Muscle of leg (tissue), 16 donors: ENCODE measurements around the gene CTAG2. TPM values are rescaled to one million over a fixed set of nuclear protein-coding genes. Genes with fewer than 3 reads are reported as not detected.
"Not testable (repeated sequence)": the region's sequence is repeated elsewhere in the genome, so short reads cannot be mapped to it uniquely, and the experiment has no call there.

Experiments used
- DNase-seq: peaks from one replicate; pipeline ENCODE4 v3.0.0; 2013
- H3K27ac ChIP-seq: one replicate; pipeline ENCODE4 v1.5.1; 2013; ENCODE audit warnings: mild to moderate bottlenecking, low read length, control low read depth
- H3K27me3 ChIP-seq: one replicate; pipeline ENCODE4 v1.6.1; 2013; ENCODE audit warnings: low read length; ENCODE audit not compliant: control insufficient read depth, insufficient read depth
- H3K36me3 ChIP-seq: one replicate; pipeline ENCODE4 v1.6.1; 2013; ENCODE audit warnings: low read length; ENCODE audit not compliant: control insufficient read depth, insufficient read depth
- H3K4me1 ChIP-seq: one replicate; pipeline ENCODE4 v1.6.1; 2013; ENCODE audit warnings: low read length; ENCODE audit not compliant: control insufficient read depth, insufficient read depth
- H3K4me3 ChIP-seq: one replicate; pipeline ENCODE4 v1.5.1; 2013; ENCODE audit warnings: low read length, control low read depth
- H3K9me3 ChIP-seq: replicated peaks from 2 replicates; pipeline ENCODE4 v1.6.1; 2013; ENCODE audit warnings: low read depth, low read length; ENCODE audit not compliant: control insufficient read depth
- WGBS: methylation state at CpG from one replicate; pipeline ENCODE4 v1.1.5; 2013; ENCODE audit warnings: missing lambda C conversion rate; ENCODE audit not compliant: insufficient coverage; 5-methylcytosine and 5-hydroxymethylcytosine counted together
- long read RNA-seq, 11 donors: transcript quantifications; one replicate each; lab custom pipeline, GENCODE V29; 2026
- polyA plus RNA-seq, 8 donors: library from polyadenylated mRNA; unstranded; fragments of 120-200 nt; gene quantifications; one replicate each; pipeline versions ENCODE4 v1.2.1 to v1.2.3, GENCODE V29; 2013; ENCODE audit warnings: inconsistent platforms in 1 of 8, low replicate concordance in 1 of 8; ENCODE audit not compliant: insufficient read length in 8 of 8, insufficient read depth in 1 of 8
- total RNA-seq: library from RNA; stranded (reverse); fragments of 120-200 nt; gene quantifications from one replicate; pipeline ENCODE4 v1.2.4, GENCODE V29; 2013

CTAG2 gene
- total RNA-seq (not detected), polyA plus RNA-seq (not detected)
- long read RNA-seq, donor 1 = 0 reads
- long read RNA-seq, donor 2 = 0 reads
- long read RNA-seq, donor 3 = 0 reads
- long read RNA-seq, donor 4 = 0 reads
- long read RNA-seq, donor 5 = 0 reads
- long read RNA-seq, donor 6 = 0 reads
- long read RNA-seq, donor 7 = 0 reads
- long read RNA-seq, donor 8, partial matches to known transcripts = 0 of 3 reads
- long read RNA-seq, donor 8, other reads (novel, unspliced or antisense) = 0 of 3 reads
- long read RNA-seq, donor 9 = 0 reads
- long read RNA-seq, donor 10 = 0 reads
- long read RNA-seq, donor 11 = 0 reads

GRCh38 chrX:154653413-154653812 is at the start of gene CTAG2:
Gene CTAG2 (minus strand): TSS chrX:154653579. CDS start chrX:154653515, 64 bp downstream.
- H3K9me3 ChIP-seq, H3K36me3 ChIP-seq, H3K4me1 ChIP-seq, DNase-seq, H3K27me3 ChIP-seq, H3K4me3 ChIP-seq, H3K27ac ChIP-seq: not testable (repeated sequence)
- WGBS = no CpG with 5 or more reads among the region's 27 CpGs

GRCh38 chrX:154698630-154699248 is 45.4 kb upstream of the CTAG2 start:
- peaks cover 5% of the 10 kb centered on the region for H3K4me1 ChIP-seq
- H3K9me3 ChIP-seq = no peaks in the 10 kb centered on the region
- DNase-seq = no peak
- 66% methylated on average over 3 of the region's 6 CpGs for WGBS
- no peak overlapping the region for H3K27ac ChIP-seq
- no peaks in the 10 kb centered on the region for H3K27me3 ChIP-seq
- peaks cover 4% of the 10 kb centered on the region for H3K36me3 ChIP-seq
- H3K4me3 ChIP-seq = no peak overlapping the region

GRCh38 chrX:154696676-154697045 is 43.3 kb upstream of the CTAG2 start:
- peaks cover 5% of the 10 kb centered on the region for H3K4me1 ChIP-seq
- H3K9me3 ChIP-seq = no peaks in the 10 kb centered on the region
- peak overlapping the region; percentile 39 for H3K27ac ChIP-seq
- H3K27me3 ChIP-seq = no peaks in the 10 kb centered on the region
- H3K36me3 ChIP-seq = peaks cover 4% of the 10 kb centered on the region
- H3K4me3 ChIP-seq = no peak overlapping the region
- WGBS = 60% methylated on average over 1 of the region's 1 CpG
- DNase-seq = peak; percentile 32

GRCh38 chrX:154695911-154696675 is 42.7 kb upstream of the CTAG2 start:
- H3K36me3 ChIP-seq = peaks cover 4% of the 10 kb centered on the region
- H3K27ac ChIP-seq = peak overlapping the region; percentile 71
- no peaks in the 10 kb centered on the region for H3K27me3 ChIP-seq
- H3K4me1 ChIP-seq = peaks cover 5% of the 10 kb centered on the region
- WGBS = no CpG with 5 or more reads among the region's 8 CpGs
- no peak overlapping the region for H3K4me3 ChIP-seq
- H3K9me3 ChIP-seq = no peaks in the 10 kb centered on the region
- DNase-seq = peak; percentile 93

GRCh38 chrX:154693394-154693793 is 40.0 kb upstream of the CTAG2 start:
- no peak overlapping the region for H3K27ac ChIP-seq
- no peak for DNase-seq
- WGBS = 86% methylated on average over 1 of the region's 3 CpGs
- no peak overlapping the region for H3K4me3 ChIP-seq
- H3K9me3 ChIP-seq = no peaks in the 10 kb centered on the region
- H3K36me3 ChIP-seq = peaks cover under 1% of the 10 kb centered on the region
- H3K4me1 ChIP-seq = peaks cover 5% of the 10 kb centered on the region
- no peaks in the 10 kb centered on the region for H3K27me3 ChIP-seq

GRCh38 chrX:154690438-154690837 is 37.1 kb upstream of the CTAG2 start:
- not testable (repeated sequence) for H3K4me1 ChIP-seq
- no CpG with 5 or more reads among the region's 2 CpGs for WGBS

GRCh38 chrX:154672084-154672483 is 18.7 kb upstream of the CTAG2 start:
- H3K27me3 ChIP-seq, H3K36me3 ChIP-seq, H3K4me3 ChIP-seq, H3K4me1 ChIP-seq, H3K27ac ChIP-seq, DNase-seq: not testable (repeated sequence)
- H3K9me3 ChIP-seq = peaks cover 14% of the 10 kb centered on the region

More at GRCh38 chrX:154690438-154690837, 37.1 kb upstream of the CTAG2 start:
- H3K36me3 ChIP-seq, H3K4me3 ChIP-seq, H3K27me3 ChIP-seq, DNase-seq, H3K9me3 ChIP-seq, H3K27ac ChIP-seq: not testable (repeated sequence)

- 83% methylated on average over 4 of the region's 8 CpGs for WGBS
- H3K9me3 ChIP-seq = peaks cover 14% of the 10 kb centered on the region
- not testable (repeated sequence) for DNase-seq, H3K27me3 ChIP-seq, H3K27ac ChIP-seq, H3K4me3 ChIP-seq, H3K36me3 ChIP-seq, H3K4me1 ChIP-seq
These were observed 17.5 kb upstream of the CTAG2 start for GRCh38 chrX:154670848-154671247.

- Histone ChIP-seq H3K4me1 (no peaks in the 10 kb centered on the region), H3K36me3 (no peaks in the 10 kb centered on the region), H3K4me3 (no peak overlapping the region), H3K27ac (no peak overlapping the region), H3K9me3 (peaks cover 5% of the 10 kb centered on the region), H3K27me3 (no peaks in the 10 kb centered on the region)
- 78% methylated on average over 7 of the region's 7 CpGs for WGBS
- DNase-seq = peak; percentile 7
These were observed 8.5 kb upstream of the CTAG2 start for GRCh38 chrX:154661899-154662298.

GRCh38 chrX:154661170-154661569 is 7.8 kb upstream of the CTAG2 start:
- Histone ChIP-seq H3K4me1 (no peaks in the 10 kb centered on the region), H3K4me3 (no peak overlapping the region), H3K9me3 (peaks cover 5% of the 10 kb centered on the region), H3K27me3 (no peaks in the 10 kb centered on the region), H3K36me3 (no peaks in the 10 kb centered on the region), H3K27ac (no peak overlapping the region)
- DNase-seq = no peak
- no CpG with 5 or more reads among the region's 4 CpGs for WGBS
